Measurements from ENCODE around the gene ADGRE1. TPM values are rescaled to one million over a fixed set of nuclear protein-coding genes. Genes with fewer than 3 reads are reported as not detected.

ADGRE1 gene
- polyA plus RNA-seq, 1 donor, result 0.13 TPM

- no peak for DNase-seq (ENCODE audit: low read depth)
These were observed 67.7 kb downstream of the ADGRE1 start for GRCh38 chr19:6955082-6955481.

- DNase-seq (ENCODE audit: low read depth), result no peak
These were observed 69.2 kb downstream of the ADGRE1 start for GRCh38 chr19:6956573-6956972.

- no peak for DNase-seq (ENCODE audit: low read depth)
These were observed 71.4 kb downstream of the ADGRE1 start for GRCh38 chr19:6958791-6959190.

GRCh38 chr19:6963244-6963852 lies 76.0 kb downstream of the ADGRE1 start:
- DNase-seq (ENCODE audit: low read depth), result no peak

- DNase-seq (ENCODE audit: low read depth), result no peak
These were observed 76.6 kb downstream of the ADGRE1 start for GRCh38 chr19:6963937-6964336.

GRCh38 chr19:6967967-6968366 lies 80.6 kb downstream of the ADGRE1 start:
- no peak for DNase-seq (ENCODE audit: low read depth)

GRCh38 chr19:6969490-6969889 lies 82.1 kb downstream of the ADGRE1 start:
- no peak for DNase-seq (ENCODE audit: low read depth)

GRCh38 chr19:6970021-6970420 lies 82.6 kb downstream of the ADGRE1 start:
- no peak for DNase-seq (ENCODE audit: low read depth)

- DNase-seq (ENCODE audit: low read depth), result no peak
These were observed 83.1 kb downstream of the ADGRE1 start for GRCh38 chr19:6970443-6970842.

- DNase-seq (ENCODE audit: low read depth), result no peak
These were observed 84.0 kb downstream of the ADGRE1 start for GRCh38 chr19:6971366-6971765.

- no peak for DNase-seq (ENCODE audit: low read depth)
These were observed 88.8 kb downstream of the ADGRE1 start for GRCh38 chr19:6976197-6976596.

- no peak for DNase-seq (ENCODE audit: low read depth)
These were observed 92.0 kb downstream of the ADGRE1 start for GRCh38 chr19:6979399-6979798.

GRCh38 chr19:6983448-6983847 lies 96.1 kb downstream of the ADGRE1 start:
- no peak for DNase-seq (ENCODE audit: low read depth)

GRCh38 chr19:6987850-6988249 lies 100.5 kb downstream of the ADGRE1 start:
- DNase-seq (ENCODE audit: low read depth), result no peak

GRCh38 chr19:6988257-6988656 lies 100.9 kb downstream of the ADGRE1 start:
- DNase-seq (ENCODE audit: low read depth), result no peak

Other genes starting within 250 kb of the ADGRE1 start
- 0.11 TPM for gene TNFSF14, start 217.4 kb upstream of the ADGRE1 start, polyA plus RNA-seq (ENCODE audit: insufficient read length)
- gene C3, start 166.9 kb upstream of the ADGRE1 start, polyA plus RNA-seq (ENCODE audit: insufficient read length), result 3.4 TPM
- gene GPR108, start 150.0 kb upstream of the ADGRE1 start, polyA plus RNA-seq (ENCODE audit: insufficient read length), result 28.3 TPM
- gene TRIP10, start 147.9 kb upstream of the ADGRE1 start, polyA plus RNA-seq (ENCODE audit: insufficient read length), result 58.5 TPM
- 1.2 TPM for gene SH2D3A, start 120.1 kb upstream of the ADGRE1 start, polyA plus RNA-seq (ENCODE audit: insufficient read length)
- 1.6 TPM for gene VAV1, start 114.9 kb upstream of the ADGRE1 start, polyA plus RNA-seq (ENCODE audit: insufficient read length)
- gene MBD3L2B, start 133.9 kb downstream of the ADGRE1 start, polyA plus RNA-seq (ENCODE audit: insufficient read length), result not detected
- gene MBD3L5, start 143.0 kb downstream of the ADGRE1 start, polyA plus RNA-seq (ENCODE audit: insufficient read length), result not detected
- gene MBD3L4, start 152.6 kb downstream of the ADGRE1 start, polyA plus RNA-seq (ENCODE audit: insufficient read length), result not detected
- not detected for gene MBD3L2, start 161.7 kb downstream of the ADGRE1 start, polyA plus RNA-seq (ENCODE audit: insufficient read length)
- gene MBD3L3, start 171.1 kb downstream of the ADGRE1 start, polyA plus RNA-seq (ENCODE audit: insufficient read length), result not detected
- 4.9 TPM for gene ZNF557, start 182.1 kb downstream of the ADGRE1 start, polyA plus RNA-seq (ENCODE audit: insufficient read length)

Measured in forelimb muscle (tissue), 1 donor.